ENCODE data around the gene NMT2.

DNA sequence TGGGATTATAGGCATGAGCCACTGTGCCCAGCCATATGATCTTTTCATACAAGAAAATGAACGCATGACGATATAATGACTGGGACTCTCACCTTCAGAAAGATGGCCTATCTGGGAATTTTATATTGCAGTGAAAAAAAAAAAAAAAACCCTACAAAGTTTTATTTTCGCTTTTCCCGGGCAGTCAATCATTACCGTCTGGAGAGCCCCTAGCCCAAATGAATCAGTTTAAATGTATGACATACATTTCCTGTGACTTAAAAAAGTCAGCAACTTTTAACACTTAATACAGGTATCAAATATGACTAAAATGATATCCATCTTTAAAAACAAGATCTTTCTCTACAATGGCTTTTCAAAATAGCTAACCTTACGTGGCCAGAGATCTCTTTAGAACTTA, 48.2 kb upstream of the NMT2 start:
- TF ChIP-seq, protein P1, sequence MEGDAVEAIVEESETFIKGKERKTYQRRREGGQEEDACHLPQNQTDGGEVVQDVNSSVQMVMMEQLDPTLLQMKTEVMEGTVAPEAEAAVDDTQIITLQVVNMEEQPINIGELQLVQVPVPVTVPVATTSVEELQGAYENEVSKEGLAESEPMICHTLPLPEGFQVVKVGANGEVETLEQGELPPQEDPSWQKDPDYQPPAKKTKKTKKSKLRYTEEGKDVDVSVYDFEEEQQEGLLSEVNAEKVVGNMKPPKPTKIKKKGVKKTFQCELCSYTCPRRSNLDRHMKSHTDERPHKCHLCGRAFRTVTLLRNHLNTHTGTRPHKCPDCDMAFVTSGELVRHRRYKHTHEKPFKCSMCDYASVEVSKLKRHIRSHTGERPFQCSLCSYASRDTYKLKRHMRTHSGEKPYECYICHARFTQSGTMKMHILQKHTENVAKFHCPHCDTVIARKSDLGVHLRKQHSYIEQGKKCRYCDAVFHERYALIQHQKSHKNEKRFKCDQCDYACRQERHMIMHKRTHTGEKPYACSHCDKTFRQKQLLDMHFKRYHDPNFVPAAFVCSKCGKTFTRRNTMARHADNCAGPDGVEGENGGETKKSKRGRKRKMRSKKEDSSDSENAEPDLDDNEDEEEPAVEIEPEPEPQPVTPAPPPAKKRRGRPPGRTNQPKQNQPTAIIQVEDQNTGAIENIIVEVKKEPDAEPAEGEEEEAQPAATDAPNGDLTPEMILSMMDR (conservative IDR thresholded peaks at IDR 0.05 in 1 of 2, IDR thresholded peaks at IDR 0.05 in 1 of 2; ENCODE audit: low read depth in 1 of 2, low read length in 2 of 2), result no peak
- TF ChIP-seq EZH2 (IDR thresholded peaks at IDR 0.05; ENCODE audit: low read length, missing control alignments), result no peak

All from fibroblast of lung (primary cell).